Subcutaneous abdominal adipose tissue (tissue), 5 donors: ENCODE results near the gene PRKCA.

Experiments used
- H3K27ac ChIP-seq: one replicate; pipeline ENCODE4 v1.7.0; 2013; ENCODE audit warnings: low read depth, mild to moderate bottlenecking, inconsistent platforms, low read length, moderate library complexity
- H3K27me3 ChIP-seq, 5 donors: one replicate each; pipeline ENCODE4 v1.7.0; 2013; ENCODE audit warnings: low read length in 5 of 5, inconsistent platforms in 1 of 5; ENCODE audit not compliant: control insufficient read depth in 5 of 5, insufficient read depth in 4 of 5
- H3K36me3 ChIP-seq, 5 donors: one replicate each; pipeline ENCODE4 v1.7.0; 2013; ENCODE audit warnings: low read length in 5 of 5; ENCODE audit not compliant: control insufficient read depth in 5 of 5, insufficient read depth in 5 of 5
- H3K4me1 ChIP-seq, 5 donors: one replicate each; pipeline ENCODE4 v1.7.0; 2013; ENCODE audit warnings: low read length in 5 of 5, mild to moderate bottlenecking in 3 of 5, moderate library complexity in 1 of 5; ENCODE audit not compliant: control insufficient read depth in 5 of 5, insufficient read depth in 5 of 5
- H3K4me3 ChIP-seq, 5 donors: one replicate each; pipeline ENCODE4 v1.7.0; 2013; ENCODE audit warnings: low read length in 5 of 5, low read depth in 1 of 5
- H3K9ac ChIP-seq, 5 donors: one replicate each; pipeline ENCODE4 v1.7.0; 2013; ENCODE audit warnings: low read length in 5 of 5, mild to moderate bottlenecking in 4 of 5, moderate library complexity in 3 of 5
- H3K9me3 ChIP-seq, 5 donors: one replicate each; pipeline ENCODE4 v1.7.0; 2013; ENCODE audit warnings: low read length in 5 of 5; ENCODE audit not compliant: control insufficient read depth in 5 of 5
- donor health status: healthy.
- donor health status: healthy.
- donor health status: healthy.
- donor health status: healthy.
- donor health status: healthy.

PRKCA gene

DNA sequence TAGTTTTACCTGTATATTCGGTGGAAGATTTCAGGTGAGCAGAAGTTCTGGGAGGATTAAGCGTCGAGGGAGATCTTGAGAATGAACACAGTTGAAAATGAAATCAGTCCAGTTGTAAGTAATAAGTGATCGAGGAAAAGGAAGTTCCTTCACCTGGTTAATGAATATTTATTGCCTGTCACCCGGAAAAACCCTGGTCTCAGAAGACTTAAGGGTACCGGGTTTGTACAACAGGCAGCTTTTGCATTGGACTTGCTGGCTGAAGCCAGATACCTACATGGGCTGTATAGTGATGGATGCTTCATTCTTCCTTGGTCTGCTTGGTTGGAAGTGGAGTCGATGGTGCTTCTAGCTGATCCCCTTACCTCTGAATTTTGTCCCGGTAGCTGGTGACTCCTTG lies 72.7 kb downstream of the PRKCA start:
- Histone ChIP-seq H3K4me1 (no peaks in the 10 kb centered on the region), H3K36me3 (no peaks in the 10 kb centered on the region), H3K27me3 (no peaks in the 10 kb centered on the region), H3K9ac (no peak overlapping the region), H3K4me3 (no peak overlapping the region), H3K9me3 (no peaks in the 10 kb centered on the region), H3K27ac (no peak overlapping the region)

DNA sequence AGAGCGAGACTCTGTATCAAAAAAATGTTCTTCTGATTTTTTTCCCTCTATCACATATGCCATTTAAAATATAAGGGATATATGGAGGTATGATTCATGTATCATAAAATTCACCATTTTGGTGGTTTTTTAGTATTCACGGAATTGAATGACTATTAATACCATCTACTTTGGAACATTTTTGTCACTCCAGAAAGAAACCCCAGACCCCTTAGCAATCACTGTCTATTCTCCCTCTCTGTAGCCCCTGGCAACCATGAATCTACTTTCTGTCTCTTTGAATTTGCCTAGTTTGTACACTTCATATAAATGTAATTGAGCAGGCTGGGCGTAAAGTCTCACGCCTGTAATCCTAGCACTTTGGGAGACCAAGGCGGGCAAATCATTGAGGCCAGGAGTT lies 75.9 kb downstream of the PRKCA start:
- no peaks in the 10 kb centered on the region for H3K4me1 ChIP-seq
- no peak overlapping the region for H3K4me3 ChIP-seq
- no peak overlapping the region for H3K9ac ChIP-seq
- no peaks in the 10 kb centered on the region for H3K27me3 ChIP-seq
- H3K9me3 ChIP-seq, result no peaks in the 10 kb centered on the region
- no peaks in the 10 kb centered on the region for H3K36me3 ChIP-seq
- no peak overlapping the region for H3K27ac ChIP-seq

DNA sequence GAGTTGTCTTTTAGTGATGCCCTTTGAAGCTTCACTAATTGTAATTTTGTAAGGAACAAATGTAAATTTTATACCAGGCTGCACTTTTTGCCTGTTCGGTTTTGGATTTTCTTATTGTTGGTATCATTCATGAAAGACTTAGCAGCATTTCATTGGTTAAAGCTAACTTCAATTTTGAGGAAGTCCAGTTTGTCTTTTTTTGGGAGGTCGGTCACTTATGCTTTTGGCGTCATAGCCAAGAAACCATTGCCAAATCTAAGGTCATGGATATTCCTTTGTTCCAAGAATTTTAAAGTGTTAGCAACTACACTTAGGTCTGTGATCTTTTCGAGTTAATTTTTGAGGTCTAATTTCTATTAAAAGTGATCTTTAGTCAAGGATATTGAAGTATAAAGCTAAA lies 77.1 kb downstream of the PRKCA start:
- no peaks in the 10 kb centered on the region for H3K27me3 ChIP-seq
- no peak overlapping the region for H3K4me3 ChIP-seq
- H3K36me3 ChIP-seq, result no peaks in the 10 kb centered on the region
- no peak overlapping the region for H3K27ac ChIP-seq
- no peak overlapping the region for H3K9ac ChIP-seq
- no peaks in the 10 kb centered on the region for H3K4me1 ChIP-seq
- no peaks in the 10 kb centered on the region for H3K9me3 ChIP-seq

DNA sequence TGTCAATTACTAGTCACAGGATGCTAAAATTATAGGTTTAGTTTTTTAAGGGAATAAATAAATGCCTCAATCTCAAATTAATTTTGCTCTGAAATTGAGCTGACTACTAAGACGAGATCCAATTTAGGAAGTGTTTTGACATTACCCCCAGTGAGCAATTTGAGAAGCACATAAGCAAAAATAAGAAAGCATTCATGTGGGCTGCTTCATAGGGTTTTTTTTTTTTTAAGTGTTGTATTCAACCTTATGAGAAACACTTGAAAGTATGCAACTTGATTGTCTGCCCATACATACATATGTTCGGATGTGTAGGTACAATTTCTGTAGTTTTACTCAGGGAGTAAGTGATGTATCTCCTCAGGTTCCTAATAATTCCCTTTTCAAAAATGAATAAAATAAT lies 77.6 kb downstream of the PRKCA start:
- Histone ChIP-seq H3K27me3 (no peaks in the 10 kb centered on the region), H3K27ac (no peak overlapping the region), H3K36me3 (no peaks in the 10 kb centered on the region), H3K4me3 (no peak overlapping the region), H3K4me1 (no peaks in the 10 kb centered on the region), H3K9ac (no peak overlapping the region), H3K9me3 (no peaks in the 10 kb centered on the region)

DNA sequence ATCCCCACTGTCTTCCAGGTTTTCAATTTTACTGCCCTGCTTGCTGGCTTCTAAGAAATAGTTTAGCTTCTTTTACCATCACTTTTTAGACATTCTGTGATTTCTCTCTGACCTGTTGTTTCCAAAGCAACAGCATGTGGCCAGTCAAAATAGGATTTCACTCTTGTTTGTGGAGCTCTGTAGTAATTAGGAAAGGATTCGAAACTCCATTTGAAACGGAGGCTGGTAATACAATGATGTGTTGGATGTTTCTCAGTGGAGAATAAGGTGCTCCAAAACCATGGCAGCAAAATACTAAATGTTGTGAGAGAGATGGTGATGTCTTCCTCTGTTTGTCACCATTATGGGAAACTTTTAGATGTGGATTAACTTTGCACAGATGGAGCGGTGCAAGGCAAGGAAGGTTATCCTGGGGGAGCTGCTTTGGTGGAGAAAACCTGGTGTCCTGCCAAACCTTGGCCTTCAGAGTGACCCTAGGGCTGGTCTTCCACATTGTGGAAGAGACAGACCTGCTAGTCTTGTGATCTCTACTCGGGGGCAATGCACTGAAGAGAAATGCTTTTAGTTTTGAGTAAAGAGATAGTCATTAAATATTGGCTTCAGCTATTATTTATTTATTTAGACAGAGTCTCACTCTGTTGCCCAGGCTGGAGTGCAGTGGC lies 79.4 kb downstream of the PRKCA start:
- Histone ChIP-seq H3K9me3 (no peaks in the 10 kb centered on the region), H3K9ac (no peak overlapping the region), H3K27ac (no peak overlapping the region), H3K27me3 (no peaks in the 10 kb centered on the region), H3K4me3 (no peak overlapping the region), H3K36me3 (no peaks in the 10 kb centered on the region), H3K4me1 (no peaks in the 10 kb centered on the region)

DNA sequence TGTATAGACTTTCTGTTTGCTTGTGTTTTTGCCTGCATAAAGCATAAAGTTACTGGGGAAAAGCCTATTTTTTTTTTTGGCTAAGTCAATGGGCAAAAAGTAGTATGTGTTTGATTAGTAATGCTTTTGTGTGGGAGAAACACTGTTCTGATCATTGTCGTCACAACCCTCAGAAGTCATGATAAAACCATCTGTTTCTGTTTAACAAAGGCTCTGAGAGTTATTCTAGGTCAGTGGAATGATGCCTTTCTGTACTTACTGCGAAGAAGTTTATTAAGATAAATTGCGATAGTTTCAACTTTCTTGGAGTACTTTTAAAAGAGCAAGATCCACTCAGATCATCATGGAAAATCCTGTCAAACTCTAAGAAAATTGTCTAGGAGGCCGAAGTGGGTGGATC lies 80.9 kb downstream of the PRKCA start:
- Histone ChIP-seq H3K4me1 (no peaks in the 10 kb centered on the region), H3K9ac (no peak overlapping the region), H3K4me3 (no peak overlapping the region), H3K27me3 (no peaks in the 10 kb centered on the region), H3K27ac (no peak overlapping the region), H3K9me3 (no peaks in the 10 kb centered on the region), H3K36me3 (no peaks in the 10 kb centered on the region)

DNA sequence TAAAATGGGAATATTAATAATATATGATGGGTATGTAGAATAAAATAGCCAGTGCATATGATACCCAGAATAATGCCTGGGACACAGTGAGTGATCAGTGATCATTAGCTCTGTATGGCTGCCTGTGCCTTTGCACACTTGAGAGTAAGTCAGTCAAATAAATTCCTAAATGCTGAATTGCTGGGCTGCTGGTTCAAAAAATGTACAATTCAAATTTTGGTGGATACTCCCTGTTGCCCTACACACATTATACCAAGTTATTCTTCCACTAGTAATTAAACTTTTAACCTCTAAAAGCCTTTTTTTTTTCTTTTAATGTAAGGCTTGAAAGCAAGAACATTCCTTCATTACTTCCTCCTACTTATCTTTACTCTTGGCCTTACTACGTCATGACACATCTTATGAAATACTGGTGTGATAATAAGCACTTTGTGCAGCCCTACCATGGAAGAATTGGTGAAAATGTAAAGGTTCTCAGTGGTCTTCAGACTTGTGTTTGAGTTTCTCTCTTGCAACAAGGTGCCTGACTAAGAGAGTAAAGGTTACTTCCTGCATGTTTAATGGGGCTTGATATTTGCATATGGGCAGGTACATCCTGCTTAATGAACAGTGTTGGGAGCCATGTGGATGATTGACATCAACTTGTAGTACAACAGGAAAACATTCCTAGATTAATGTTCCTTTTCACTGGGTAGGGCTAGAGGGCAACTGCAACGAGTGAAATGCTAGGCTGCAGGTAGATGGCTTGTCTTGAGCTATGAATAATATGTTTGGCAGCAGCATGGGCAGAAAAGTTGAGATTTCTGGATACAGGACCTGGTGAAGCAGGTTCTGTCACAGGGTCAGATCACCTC lies 84.3 kb downstream of the PRKCA start:
- Histone ChIP-seq H3K9me3 (no peaks in the 10 kb centered on the region), H3K4me3 (no peak overlapping the region), H3K4me1 (no peaks in the 10 kb centered on the region), H3K27me3 (no peaks in the 10 kb centered on the region), H3K36me3 (peaks cover 0 to 9% (median 0%) of the 10 kb centered on the region in 5 donors), H3K9ac (no peak overlapping the region), H3K27ac (no peak overlapping the region)

DNA sequence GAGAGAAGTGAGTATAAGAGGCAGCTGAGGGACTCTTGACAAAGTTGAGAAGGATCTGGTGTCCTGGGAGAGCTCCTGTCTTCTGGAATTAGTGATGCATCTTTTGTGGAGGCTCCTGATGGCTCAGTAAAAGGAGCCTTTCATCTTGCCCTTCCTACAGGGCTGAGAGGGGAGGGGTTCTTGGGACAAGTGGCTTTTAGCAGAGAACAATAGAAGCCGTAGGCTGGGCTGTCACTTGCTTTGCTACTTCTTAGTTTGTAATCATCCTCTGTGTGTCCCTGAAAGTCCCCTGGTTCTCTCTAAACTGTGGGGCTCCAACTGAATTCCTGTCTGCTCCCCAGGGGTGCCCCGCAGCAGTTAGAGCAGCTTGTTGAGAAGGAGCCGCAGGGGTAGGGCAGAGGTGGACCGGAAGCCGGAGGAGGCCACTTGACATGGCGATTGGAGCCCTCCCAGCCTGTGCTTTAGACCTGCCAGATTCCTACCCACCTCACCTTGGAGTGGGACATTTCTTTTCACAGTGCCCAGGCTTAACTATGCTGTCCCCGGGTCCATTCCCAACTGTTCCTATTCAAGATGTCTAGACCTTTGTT lies 85.1 kb downstream of the PRKCA start:
- Histone ChIP-seq H3K9ac (no peak overlapping the region), H3K27me3 (no peaks in the 10 kb centered on the region), H3K4me3 (no peak overlapping the region), H3K4me1 (no peaks in the 10 kb centered on the region), H3K27ac (no peak overlapping the region), H3K36me3 (peaks cover 0 to 9% (median 0%) of the 10 kb centered on the region in 5 donors), H3K9me3 (no peaks in the 10 kb centered on the region)

DNA sequence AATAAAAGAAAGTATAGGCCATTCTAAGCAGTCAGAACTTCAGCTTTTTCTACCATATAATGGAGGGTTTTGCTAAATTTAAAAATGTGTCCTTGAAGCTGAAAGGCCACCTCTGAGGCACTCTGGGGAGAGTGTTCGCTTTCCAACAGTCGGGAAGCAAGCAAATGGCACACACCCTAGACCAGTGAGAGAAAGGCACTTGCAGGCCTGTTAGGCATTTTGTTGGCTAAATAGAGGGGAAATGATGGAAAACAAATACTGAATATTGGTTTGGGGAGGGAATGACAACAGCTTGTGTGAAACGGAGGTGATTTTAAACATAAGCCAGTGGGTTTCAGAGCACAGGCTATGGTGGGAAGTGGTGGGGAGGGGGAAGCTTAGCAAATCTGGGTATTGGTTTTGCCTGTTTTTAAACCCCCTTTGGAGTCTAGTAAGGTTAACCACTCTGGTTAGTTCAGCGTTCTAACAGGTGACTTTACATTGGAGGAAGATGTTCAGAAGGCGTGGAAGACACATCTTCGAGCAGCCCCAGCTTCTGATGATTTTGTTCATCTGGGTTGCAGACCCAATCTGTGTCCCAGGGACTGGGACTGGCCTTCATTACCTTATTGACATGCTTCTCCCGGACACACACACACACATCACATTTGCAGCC lies 90.5 kb downstream of the PRKCA start:
- H3K27ac ChIP-seq, result no peak overlapping the region
- peaks cover 0 to 8% (median 0%) of the 10 kb centered on the region in 5 donors for H3K4me1 ChIP-seq
- H3K27me3 ChIP-seq, result no peaks in the 10 kb centered on the region
- peaks cover 0 to 9% (median 0%) of the 10 kb centered on the region in 5 donors for H3K36me3 ChIP-seq
- H3K9ac ChIP-seq, result no peak overlapping the region
- H3K9me3 ChIP-seq, result no peaks in the 10 kb centered on the region
- H3K4me3 ChIP-seq, result no peak overlapping the region

DNA sequence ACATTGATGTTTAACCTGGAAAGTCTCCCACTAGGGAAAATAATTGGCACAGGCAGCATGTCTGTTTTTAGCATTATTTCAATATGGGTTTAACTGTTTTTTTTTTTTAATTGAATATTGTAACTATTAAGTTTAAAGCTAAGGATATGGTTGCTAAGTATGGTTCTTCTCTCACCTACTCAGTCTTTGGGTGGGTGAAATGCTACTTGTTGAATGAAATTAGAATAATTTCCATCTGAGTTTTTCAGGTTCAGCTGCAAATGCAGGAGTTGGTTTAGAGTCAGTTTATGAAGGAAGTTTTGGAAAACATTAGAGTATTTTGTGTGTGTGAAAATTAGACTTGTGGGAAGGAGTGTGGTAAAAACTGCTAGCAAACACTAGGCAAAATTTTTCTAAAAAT lies 93.5 kb downstream of the PRKCA start:
- no peak overlapping the region for H3K4me3 ChIP-seq
- H3K27ac ChIP-seq, result no peak overlapping the region
- H3K9me3 ChIP-seq, result no peaks in the 10 kb centered on the region

More for the DNA sequence above, 93.5 kb downstream of the PRKCA start:
- Histone ChIP-seq H3K27me3 (no peaks in the 10 kb centered on the region), H3K9ac (no peak overlapping the region), H3K36me3 (peaks cover 0 to 2% (median 0%) of the 10 kb centered on the region in 5 donors), H3K4me1 (peaks cover 0 to 8% (median 0%) of the 10 kb centered on the region in 5 donors)
